Fibroblast of skin of abdomen (primary cell): ENCODE data around the gene HSF4.

Source experiments
- DNase-seq: peaks from one replicate; pipeline ENCODE4 v3.0.0-alpha.2; 2013

HSF4 gene

DNA sequence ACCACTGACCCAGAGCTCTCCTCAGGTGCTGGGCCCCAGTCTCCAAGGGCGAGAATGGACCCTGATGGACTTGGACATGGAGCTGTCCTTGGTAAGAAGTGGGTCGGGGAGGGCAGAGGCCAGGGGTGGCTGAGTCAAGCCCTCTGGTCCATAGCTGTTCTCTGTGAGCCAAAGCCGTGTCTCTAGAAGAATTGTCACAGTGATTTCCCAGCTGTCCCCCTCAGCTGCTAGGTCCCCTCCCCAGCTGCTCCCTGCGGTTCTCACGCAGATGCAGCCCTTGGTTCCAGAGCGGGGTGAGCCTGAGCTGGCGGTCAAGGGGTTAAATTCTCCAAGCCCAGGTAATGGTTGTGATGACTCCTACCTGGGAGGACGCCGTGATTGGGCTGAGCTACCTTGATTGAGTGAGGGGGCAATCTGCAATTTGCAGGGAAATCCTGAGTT is 4.5 kb downstream of the HSF4 start:
- no peak for DNase-seq

DNA sequence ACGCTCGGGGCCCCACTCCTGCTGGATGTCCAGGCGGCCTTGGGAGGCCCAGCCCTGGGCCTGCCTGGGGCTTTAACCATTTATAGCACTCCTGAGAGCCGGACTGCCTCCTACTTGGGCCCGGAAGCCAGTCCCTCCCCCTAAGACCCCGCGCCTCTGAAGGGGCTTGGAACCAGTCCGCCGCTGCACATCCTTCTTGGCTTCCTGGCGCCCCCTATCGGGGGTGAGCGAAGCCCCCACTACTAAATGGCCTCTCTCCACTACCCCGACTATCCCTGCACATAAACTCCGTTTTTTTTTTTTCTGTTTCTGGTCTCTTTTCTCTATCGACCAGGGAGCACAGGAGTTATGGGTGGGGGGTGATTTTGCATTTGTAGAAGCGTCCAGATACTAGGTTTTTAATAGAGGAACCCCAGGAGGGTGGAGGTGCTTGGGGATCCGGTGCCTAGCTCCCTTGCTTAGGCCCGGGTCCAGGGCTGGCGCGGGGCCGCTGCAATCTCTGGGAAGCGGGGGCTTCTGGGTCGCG is 5.2 kb downstream of the HSF4 start:
- DNase-seq, result no peak

- DNase-seq, result peak; percentile 82
Observed at GRCh38 chr16:67170168-67170948, 5.8 kb downstream of the HSF4 start, which contains the start of gene NOL3. TSS of gene NOL3 (plus strand) at chr16:67170538.

DNA sequence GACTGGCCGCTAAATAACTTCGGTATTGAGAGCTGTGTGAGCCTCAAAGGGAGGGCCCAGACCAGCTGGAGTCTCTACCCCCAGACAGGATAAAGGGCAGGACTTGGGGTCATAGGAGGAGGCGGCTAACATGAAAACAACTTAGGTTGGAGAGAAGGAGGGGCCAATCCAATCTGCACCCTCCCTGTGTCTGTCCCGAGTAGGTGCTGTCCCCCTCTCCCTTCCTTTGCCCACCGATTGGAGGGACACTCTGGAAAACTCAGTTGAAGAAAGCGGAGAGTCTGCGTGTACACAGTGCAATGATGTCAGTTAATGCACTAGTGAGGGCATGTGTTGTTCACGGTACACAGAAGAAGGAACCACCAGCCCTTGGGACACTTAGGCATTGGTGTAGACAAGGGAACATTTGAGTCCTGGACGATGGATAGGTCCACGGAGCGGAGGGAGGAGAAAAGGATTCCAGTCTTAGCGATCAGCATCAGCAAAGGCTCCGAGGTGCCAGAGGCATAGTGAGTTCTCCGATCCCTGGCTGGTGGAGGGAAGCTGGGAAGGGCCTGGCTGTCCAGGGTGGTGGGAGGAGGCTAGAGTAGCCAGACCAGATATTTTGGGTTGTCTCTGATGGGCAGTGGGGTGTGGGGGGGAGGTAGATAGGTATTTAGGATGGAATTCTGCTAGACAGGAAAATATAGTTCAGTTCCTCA is 6.6 kb downstream of the HSF4 start:
- DNase-seq, result no peak

DNA sequence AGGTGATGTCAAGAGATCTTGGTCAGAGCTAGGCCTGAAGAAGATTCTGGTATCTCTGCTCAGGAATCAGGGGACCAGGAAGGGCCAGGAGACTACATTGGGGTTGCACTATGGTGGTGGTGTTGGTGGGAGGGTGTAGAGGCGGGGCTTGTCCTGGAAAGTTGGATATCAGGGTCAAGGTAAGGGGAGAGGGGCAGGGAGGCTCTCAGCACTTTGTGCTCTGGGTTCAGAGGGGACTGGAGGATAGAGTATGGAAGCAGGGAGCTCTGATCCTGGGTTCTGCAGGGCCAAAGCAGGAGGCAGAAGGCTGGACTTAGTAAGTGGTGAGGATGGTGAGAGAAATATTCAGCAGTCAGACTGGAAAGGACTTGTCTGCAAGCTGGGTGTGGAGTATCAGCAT is 8.8 kb downstream of the HSF4 start:
- DNase-seq, result no peak

- DNase-seq, result peak; percentile 73
Observed at GRCh38 chr16:67173808-67174705, 9.5 kb downstream of the HSF4 start.

- DNase-seq, result no peak
Observed at GRCh38 chr16:67174706-67175231, 10.2 kb downstream of the HSF4 start.

GRCh38 chr16:67176662-67177061 is 12.1 kb downstream of the HSF4 start:
- DNase-seq, result no peak

- DNase-seq, result peak; percentile 37
Observed at GRCh38 chr16:67177743-67178699, 13.5 kb downstream of the HSF4 start.

- DNase-seq, result no peak
Observed at GRCh38 chr16:67179421-67180080, 15.0 kb downstream of the HSF4 start.

- no peak for DNase-seq
Observed at GRCh38 chr16:67180166-67180565, 15.6 kb downstream of the HSF4 start.

- DNase-seq, result peak; percentile 80
Observed at GRCh38 chr16:67181346-67181745, 16.8 kb downstream of the HSF4 start.

DNA sequence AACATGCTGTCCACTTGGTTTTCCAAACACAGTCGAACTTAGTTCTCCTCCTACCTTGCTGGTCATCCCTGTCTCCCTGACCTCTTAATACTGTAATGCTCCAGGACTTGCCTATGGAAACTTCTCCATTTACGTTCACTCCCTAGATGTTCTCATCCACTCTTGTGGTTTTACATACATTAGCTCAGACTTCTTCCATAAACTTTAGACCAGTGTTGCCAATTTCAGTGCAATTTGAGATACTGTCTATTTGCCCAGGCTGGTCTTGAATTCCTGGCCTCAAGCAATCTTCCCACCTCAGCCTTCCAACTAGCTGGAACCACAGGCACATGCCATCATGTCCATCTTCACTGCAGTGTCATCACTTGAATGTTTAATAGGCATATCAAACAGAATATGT is 17.7 kb downstream of the HSF4 start:
- no peak for DNase-seq

GRCh38 chr16:67183284-67183626 is 18.7 kb downstream of the HSF4 start:
- no peak for DNase-seq

DNA sequence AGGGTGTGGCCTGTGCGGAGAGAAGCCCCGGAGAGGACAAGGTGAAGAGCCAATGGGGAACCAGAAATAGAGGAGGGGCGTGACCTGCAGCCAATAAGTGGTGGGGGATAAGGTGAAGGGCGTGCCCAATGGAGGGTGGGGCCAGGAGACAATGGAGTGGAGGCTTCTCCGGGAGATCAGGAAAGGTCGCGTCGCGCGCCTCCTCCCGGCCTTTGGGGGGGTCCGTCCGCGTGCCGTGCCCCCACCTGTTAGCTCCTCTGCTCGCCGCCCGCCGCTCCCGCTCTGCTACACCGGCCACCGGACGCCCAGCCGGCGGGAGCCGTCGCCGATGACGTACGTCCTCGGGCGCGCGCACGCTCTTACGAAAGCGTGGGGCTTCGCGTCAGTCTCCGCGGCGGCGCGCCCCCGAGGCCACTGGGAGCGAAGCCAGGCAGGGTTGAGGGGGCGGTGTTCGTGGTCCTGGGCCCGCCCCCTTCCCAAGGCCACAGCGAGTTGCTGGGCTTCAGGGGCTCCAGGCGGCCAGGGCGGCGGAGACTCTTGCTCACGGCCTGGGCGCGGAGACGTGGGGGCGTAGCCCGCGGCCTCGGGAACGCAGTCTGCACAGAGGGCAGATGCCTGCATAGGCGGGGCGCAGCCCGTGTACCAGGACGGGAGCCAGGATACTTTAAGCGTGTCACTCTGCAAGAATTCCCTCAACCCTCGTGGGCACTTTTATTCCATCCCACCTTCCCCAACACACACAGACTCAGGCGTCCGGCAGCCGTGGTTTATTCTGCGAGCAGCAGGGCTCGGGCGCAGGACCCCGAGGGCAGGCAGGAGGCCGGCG is 19.3 kb downstream of the HSF4 start, which contains the start of gene MATCAP1:
Gene MATCAP1, minus strand, starts transcription at position 337 of the 826 bp plus-strand sequence. CDS start 3,353 bp downstream, outside the sequence.
- DNase-seq, result peak; percentile 98

GRCh38 chr16:67184453-67184994 is 20.0 kb downstream of the HSF4 start:
- DNase-seq, result no peak

GRCh38 chr16:67184995-67185650 is 20.6 kb downstream of the HSF4 start:
- peak; percentile 82 for DNase-seq

- no peak for DNase-seq
Observed at GRCh38 chr16:67185651-67186134, 21.1 kb downstream of the HSF4 start.

DNA sequence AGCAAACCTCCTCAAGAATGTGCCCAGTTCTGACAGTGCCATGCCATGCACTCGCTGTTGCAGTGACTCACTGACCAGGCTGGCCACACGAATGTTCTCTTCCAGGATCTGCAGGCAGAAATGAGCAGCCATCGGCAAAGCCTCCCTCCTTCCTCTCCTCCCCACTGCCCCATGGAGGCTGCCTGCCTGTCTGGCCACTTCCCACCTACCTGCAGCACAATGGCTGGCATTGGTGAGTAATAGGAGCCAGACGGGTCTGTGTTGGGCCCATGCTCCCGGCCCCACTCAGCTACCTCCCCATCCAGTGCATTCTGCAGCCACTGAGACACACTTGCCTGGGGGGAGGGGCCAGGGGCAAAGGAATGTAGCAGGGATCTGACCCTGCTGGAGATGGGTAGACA is 22.0 kb downstream of the HSF4 start:
- DNase-seq, result no peak
